ENCODE measurements around the gene SPIC.

The SPIC gene

GRCh38 chr12:101521136-101521535, 46.0 kb downstream of the SPIC start:
- no peak overlapping the region for H3K27ac ChIP-seq (ENCODE audit: insufficient read depth, low read depth, low read length, poor library complexity, severe bottlenecking)
- no peaks in the 10 kb centered on the region for H3K36me3 ChIP-seq (ENCODE audit: control insufficient read depth, insufficient read depth, low read length)
- 38 to 71% methylated on average over 1 of the region's 1 CpG for WGBS, 2 experiments
- no peaks in the 10 kb centered on the region for H3K4me1 ChIP-seq (ENCODE audit: control insufficient read depth, insufficient read depth, low read length)
- H3K4me3 ChIP-seq (ENCODE audit: insufficient read depth, low read depth, low read length): no peak overlapping the region
- no peaks in the 10 kb centered on the region for H3K9me3 ChIP-seq (ENCODE audit: control insufficient read depth, low read length)
- no peaks in the 10 kb centered on the region for H3K27me3 ChIP-seq (ENCODE audit: control insufficient read depth, insufficient read depth, low read length, poor library complexity, severe bottlenecking)

- Histone ChIP-seq H3K9me3 (ENCODE audit: control insufficient read depth, low read length) (no peaks in the 10 kb centered on the region), H3K27ac (ENCODE audit: insufficient read depth, low read depth, low read length, poor library complexity, severe bottlenecking) (no peak overlapping the region), H3K27me3 (ENCODE audit: control insufficient read depth, insufficient read depth, low read length, poor library complexity, severe bottlenecking) (no peaks in the 10 kb centered on the region), H3K36me3 (ENCODE audit: control insufficient read depth, insufficient read depth, low read length) (no peaks in the 10 kb centered on the region), H3K4me3 (ENCODE audit: insufficient read depth, low read depth, low read length) (no peak overlapping the region), H3K4me1 (ENCODE audit: control insufficient read depth, insufficient read depth, low read length) (no peaks in the 10 kb centered on the region)
- 92 to 93% methylated on average over 10 of the region's 10 CpGs for WGBS, 2 experiments
These were observed 52.5 kb downstream of the SPIC start for GRCh38 chr12:101527682-101528081.

GRCh38 chr12:101536069-101536674, 61.0 kb downstream of the SPIC start:
- Histone ChIP-seq H3K36me3 (ENCODE audit: control insufficient read depth, insufficient read depth, low read length) (no peaks in the 10 kb centered on the region), H3K9me3 (ENCODE audit: control insufficient read depth, low read length) (no peaks in the 10 kb centered on the region), H3K4me3 (ENCODE audit: insufficient read depth, low read depth, low read length) (no peak overlapping the region), H3K4me1 (ENCODE audit: control insufficient read depth, insufficient read depth, low read length) (no peaks in the 10 kb centered on the region), H3K27me3 (ENCODE audit: control insufficient read depth, insufficient read depth, low read length, poor library complexity, severe bottlenecking) (no peaks in the 10 kb centered on the region), H3K27ac (ENCODE audit: insufficient read depth, low read depth, low read length, poor library complexity, severe bottlenecking) (no peak overlapping the region)
- 95 to 100% methylated on average over 1 to 2 of the region's 2 CpGs for WGBS, 2 experiments

Data from ectodermal cell (in vitro differentiated cells).